GM12878 (cell line): Measurements from ENCODE around the gene PPP1R12B. TPM values are rescaled to one million over a fixed set of nuclear protein-coding genes. Genes with fewer than 3 reads are reported as not detected.
A peak's percentile ranks its signal among the peaks of the same experiment; 100 is the strongest.

Experiments used
- BMI1 ChIP-seq: fragments of 450-650 bp; IDR thresholded peaks from 2 replicates; pipeline ENCODE4 v1.6.1; 2016; ENCODE audit warnings: mild to moderate bottlenecking, moderate library complexity, borderline replicate concordance
- CHD1 ChIP-seq: IDR thresholded peaks from 2 replicates; pipeline ENCODE4 v1.6.1; 2012; ENCODE audit warnings: low read depth, low read length, improper control_type of control experiment
- CREB1 ChIP-seq: IDR thresholded peaks from 2 replicates; pipeline ENCODE4 v1.6.1; 2012; ENCODE audit warnings: low read depth, mild to moderate bottlenecking, inconsistent platforms
- FOS ChIP-seq: IDR thresholded peaks from 3 replicates; pipeline ENCODE4 v1.6.1; 2011; ENCODE audit warnings: borderline replicate concordance; ENCODE audit not compliant: insufficient read length; ENCODE audit errors: extremely low read depth
- MYC ChIP-seq: IDR thresholded peaks from 2 replicates; pipeline ENCODE4 v1.6.1; 2011; ENCODE audit warnings: mild to moderate bottlenecking, low read length, moderate library complexity, inconsistent platforms; ENCODE audit not compliant: insufficient read depth, insufficient replicate concordance, insufficient read length, severe bottlenecking
- NBN ChIP-seq: fragments of 450-650 bp; IDR thresholded peaks from 2 replicates; pipeline ENCODE4 v1.6.1; 2016
- NFYA ChIP-seq: IDR thresholded peaks from 2 replicates; pipeline ENCODE4 v1.6.1; 2011; ENCODE audit warnings: low read depth, mild to moderate bottlenecking, low read length, improper control_type of control experiment, borderline replicate concordance
- PAX5 ChIP-seq: IDR thresholded peaks from 2 replicates; pipeline ENCODE4 v1.6.1; 2011; ENCODE audit warnings: low read depth, low read length, borderline replicate concordance
- PAX8 ChIP-seq: fragments of 450-650 bp; IDR thresholded peaks from 2 replicates; pipeline ENCODE4 v1.6.1; 2017; ENCODE audit warnings: mild to moderate bottlenecking, moderate library complexity
- POLR2A ChIP-seq: IDR thresholded peaks from 2 replicates; pipeline ENCODE4 v1.6.1; 2011; ENCODE audit warnings: low read depth, mild to moderate bottlenecking, low read length
- POLR2AphosphoS2 ChIP-seq: IDR thresholded peaks from 2 replicates; pipeline ENCODE4 v1.6.1; 2011; ENCODE audit warnings: low read depth, mild to moderate bottlenecking, low read length, improper control_type of control experiment, moderate library complexity
- POU2F2 ChIP-seq: IDR thresholded peaks from 3 replicates; pipeline ENCODE4 v1.6.1; 2011; ENCODE audit warnings: low read depth, mild to moderate bottlenecking, low read length, borderline replicate concordance
- RAD51 ChIP-seq: fragments of 450-650 bp; IDR thresholded peaks from 2 replicates; pipeline ENCODE4 v1.6.1; 2016; ENCODE audit warnings: moderate library complexity, mild to moderate bottlenecking, inconsistent platforms
- SIN3A ChIP-seq: IDR thresholded peaks from 2 replicates; pipeline ENCODE4 v1.6.1; 2012; ENCODE audit warnings: low read depth, low read length, improper control_type of control experiment
- SREBF1 ChIP-seq: IDR thresholded peaks from 2 replicates; pipeline ENCODE4 v1.6.1; 2012; ENCODE audit warnings: mild to moderate bottlenecking, low read length
- STAT1 ChIP-seq: fragments of 450-650 bp; conservative IDR thresholded peaks from 2 replicates; pipeline ENCODE4 v1.6.1; 2014; ENCODE audit warnings: antibody characterized with exemption, mild to moderate bottlenecking
- ZSCAN29 ChIP-seq: fragments of 450-650 bp; IDR thresholded peaks from 2 replicates; pipeline ENCODE4 v1.6.1; 2017; ENCODE audit warnings: mild to moderate bottlenecking, moderate library complexity
- polyA plus RNA-seq, 11 experiments: library from polyadenylated mRNA; depleted of rRNA in 4 of 11; unstranded in 6 of 11; stranded (reverse) in 5 of 11; fragments of >200 nt; fragmentation: Nextera tagmentation in 4 of 11; fragmentation: Illumina TruSeq in 1 of 11; extraction: Ambion mirVana in 4 of 11; extraction: Trizol in 1 of 11; gene quantifications; 1 replicate in 1 of 11; 2 replicates in 10 of 11; pipeline versions ENCODE4 v1.2.1 to v1.2.3, GENCODE V29; 2011 to 2016; ENCODE audit warnings: inconsistent platforms in 2 of 11, missing spikeins in 2 of 11, low read depth in 1 of 11
- total RNA-seq, 4 experiments: library from RNA; depleted of rRNA in 3 of 4; stranded (reverse); fragments of >200 nt in 3 of 4; fragmentation: Illumina TruSeq in 1 of 4; extraction: Trizol in 1 of 4; gene quantifications; 2 replicates each; pipeline versions ENCODE4 v1.2.1 to v1.2.3, GENCODE V29; 2013 to 2021
- TF ChIP-seq, protein P1 (sequence below): fragments of 450-650 bp; IDR thresholded peaks from 2 replicates; pipeline ENCODE4 v1.6.1; 2017; ENCODE audit warnings: mild to moderate bottlenecking, moderate library complexity
- TF ChIP-seq, protein P2 (sequence below): fragments of 450-650 bp; conservative IDR thresholded peaks from 2 replicates; pipeline ENCODE4 v1.6.1; 2017; ENCODE audit warnings: mild to moderate bottlenecking, moderate library complexity
- TF ChIP-seq, protein P3 (sequence below): IDR thresholded peaks from 2 replicates; pipeline ENCODE4 v1.6.1; 2011; ENCODE audit warnings: mild to moderate bottlenecking, low read depth, low read length, moderate library complexity; ENCODE audit not compliant: insufficient replicate concordance

Gene PPP1R12B
- total and polyA plus RNA-seq, 10 of the 15 experiments (the other 5 are each of a cell fraction or from before 2014, with no cell fraction given), result 0.29 to 9.4 (median 4.7) TPM

DNA sequence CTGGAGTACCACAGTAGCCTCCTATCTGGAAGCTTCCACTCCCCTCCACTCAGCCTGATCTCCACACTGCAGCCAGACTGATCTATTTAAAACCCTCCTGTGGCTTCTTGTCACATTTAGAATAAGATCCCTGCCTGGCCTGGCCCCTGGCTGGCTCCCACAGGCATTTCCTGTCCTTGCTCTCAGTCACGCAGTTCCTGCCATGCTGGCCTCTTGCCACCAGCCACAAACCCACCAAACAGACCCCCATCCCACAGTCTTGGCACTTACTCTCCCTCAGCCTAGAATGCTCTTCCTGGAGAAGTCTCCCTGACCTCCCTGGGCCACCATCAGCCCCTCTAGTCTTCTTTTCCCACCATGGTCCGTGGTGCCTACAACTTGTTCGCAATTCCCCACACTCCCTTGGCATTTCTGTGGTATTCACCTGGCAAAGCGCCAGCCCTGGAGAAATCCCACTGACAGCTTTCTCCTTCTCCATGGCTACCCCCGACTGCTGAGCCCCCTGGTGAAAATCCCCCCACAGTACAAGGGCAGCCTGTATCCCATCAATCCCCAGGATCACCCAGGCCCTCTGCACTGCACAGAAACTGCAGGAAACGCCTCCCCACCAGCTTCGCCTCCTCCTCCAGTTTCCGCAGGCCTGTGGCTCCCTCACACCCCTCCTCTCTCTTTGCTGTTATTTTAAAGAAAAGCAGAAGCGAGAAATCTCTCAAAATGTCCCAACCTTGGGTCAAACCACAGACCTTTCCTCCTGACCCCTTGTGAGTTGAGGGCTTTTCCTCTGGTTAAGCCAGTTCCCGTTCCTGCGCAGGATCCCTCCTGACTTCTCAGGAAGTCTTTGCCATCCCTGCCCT is 267.2 kb downstream of the PPP1R12B start (continued):
- no peak for TF ChIP-seq FOS
- no peak for TF ChIP-seq PAX8
- no peak for TF ChIP-seq PAX5
- TF ChIP-seq RAD51, result no peak
- TF ChIP-seq, protein P1, sequence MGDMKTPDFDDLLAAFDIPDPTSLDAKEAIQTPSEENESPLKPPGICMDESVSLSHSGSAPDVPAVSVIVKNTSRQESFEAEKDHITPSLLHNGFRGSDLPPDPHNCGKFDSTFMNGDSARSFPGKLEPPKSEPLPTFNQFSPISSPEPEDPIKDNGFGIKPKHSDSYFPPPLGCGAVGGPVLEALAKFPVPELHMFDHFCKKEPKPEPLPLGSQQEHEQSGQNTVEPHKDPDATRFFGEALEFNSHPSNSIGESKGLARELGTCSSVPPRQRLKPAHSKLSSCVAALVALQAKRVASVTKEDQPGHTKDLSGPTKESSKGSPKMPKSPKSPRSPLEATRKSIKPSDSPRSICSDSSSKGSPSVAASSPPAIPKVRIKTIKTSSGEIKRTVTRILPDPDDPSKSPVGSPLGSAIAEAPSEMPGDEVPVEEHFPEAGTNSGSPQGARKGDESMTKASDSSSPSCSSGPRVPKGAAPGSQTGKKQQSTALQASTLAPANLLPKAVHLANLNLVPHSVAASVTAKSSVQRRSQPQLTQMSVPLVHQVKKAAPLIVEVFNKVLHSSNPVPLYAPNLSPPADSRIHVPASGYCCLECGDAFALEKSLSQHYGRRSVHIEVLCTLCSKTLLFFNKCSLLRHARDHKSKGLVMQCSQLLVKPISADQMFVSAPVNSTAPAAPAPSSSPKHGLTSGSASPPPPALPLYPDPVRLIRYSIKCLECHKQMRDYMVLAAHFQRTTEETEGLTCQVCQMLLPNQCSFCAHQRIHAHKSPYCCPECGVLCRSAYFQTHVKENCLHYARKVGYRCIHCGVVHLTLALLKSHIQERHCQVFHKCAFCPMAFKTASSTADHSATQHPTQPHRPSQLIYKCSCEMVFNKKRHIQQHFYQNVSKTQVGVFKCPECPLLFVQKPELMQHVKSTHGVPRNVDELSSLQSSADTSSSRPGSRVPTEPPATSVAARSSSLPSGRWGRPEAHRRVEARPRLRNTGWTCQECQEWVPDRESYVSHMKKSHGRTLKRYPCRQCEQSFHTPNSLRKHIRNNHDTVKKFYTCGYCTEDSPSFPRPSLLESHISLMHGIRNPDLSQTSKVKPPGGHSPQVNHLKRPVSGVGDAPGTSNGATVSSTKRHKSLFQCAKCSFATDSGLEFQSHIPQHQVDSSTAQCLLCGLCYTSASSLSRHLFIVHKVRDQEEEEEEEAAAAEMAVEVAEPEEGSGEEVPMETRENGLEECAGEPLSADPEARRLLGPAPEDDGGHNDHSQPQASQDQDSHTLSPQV, result no peak
- no peak for TF ChIP-seq POU2F2
- TF ChIP-seq POLR2AphosphoS2, result no peak
- no peak for TF ChIP-seq SIN3A
- TF ChIP-seq CREB1, result no peak
- no peak for TF ChIP-seq STAT1
- TF ChIP-seq CHD1, result no peak
- TF ChIP-seq NBN, result no peak
- no peak for TF ChIP-seq NFYA
- peak; percentile 75; the same call in 1 of the 2 replicates for TF ChIP-seq BMI1
- TF ChIP-seq ZSCAN29, result no peak
- TF ChIP-seq, protein P2, sequence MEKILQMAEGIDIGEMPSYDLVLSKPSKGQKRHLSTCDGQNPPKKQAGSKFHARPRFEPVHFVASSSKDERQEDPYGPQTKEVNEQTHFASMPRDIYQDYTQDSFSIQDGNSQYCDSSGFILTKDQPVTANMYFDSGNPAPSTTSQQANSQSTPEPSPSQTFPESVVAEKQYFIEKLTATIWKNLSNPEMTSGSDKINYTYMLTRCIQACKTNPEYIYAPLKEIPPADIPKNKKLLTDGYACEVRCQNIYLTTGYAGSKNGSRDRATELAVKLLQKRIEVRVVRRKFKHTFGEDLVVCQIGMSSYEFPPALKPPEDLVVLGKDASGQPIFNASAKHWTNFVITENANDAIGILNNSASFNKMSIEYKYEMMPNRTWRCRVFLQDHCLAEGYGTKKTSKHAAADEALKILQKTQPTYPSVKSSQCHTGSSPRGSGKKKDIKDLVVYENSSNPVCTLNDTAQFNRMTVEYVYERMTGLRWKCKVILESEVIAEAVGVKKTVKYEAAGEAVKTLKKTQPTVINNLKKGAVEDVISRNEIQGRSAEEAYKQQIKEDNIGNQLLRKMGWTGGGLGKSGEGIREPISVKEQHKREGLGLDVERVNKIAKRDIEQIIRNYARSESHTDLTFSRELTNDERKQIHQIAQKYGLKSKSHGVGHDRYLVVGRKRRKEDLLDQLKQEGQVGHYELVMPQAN, result no peak
- TF ChIP-seq SREBF1, result no peak
- TF ChIP-seq, protein P3, sequence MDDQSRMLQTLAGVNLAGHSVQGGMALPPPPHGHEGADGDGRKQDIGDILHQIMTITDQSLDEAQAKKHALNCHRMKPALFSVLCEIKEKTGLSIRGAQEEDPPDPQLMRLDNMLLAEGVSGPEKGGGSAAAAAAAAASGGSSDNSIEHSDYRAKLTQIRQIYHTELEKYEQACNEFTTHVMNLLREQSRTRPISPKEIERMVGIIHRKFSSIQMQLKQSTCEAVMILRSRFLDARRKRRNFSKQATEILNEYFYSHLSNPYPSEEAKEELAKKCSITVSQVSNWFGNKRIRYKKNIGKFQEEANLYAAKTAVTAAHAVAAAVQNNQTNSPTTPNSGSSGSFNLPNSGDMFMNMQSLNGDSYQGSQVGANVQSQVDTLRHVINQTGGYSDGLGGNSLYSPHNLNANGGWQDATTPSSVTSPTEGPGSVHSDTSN, result no peak
- no peak for TF ChIP-seq MYC
- no peak for TF ChIP-seq POLR2A
